Progenitor cell of endocrine pancreas (in vitro differentiated cells): ENCODE measurements around the gene SPACA7. TPM values are rescaled to one million over a fixed set of nuclear protein-coding genes. Genes with fewer than 3 reads are reported as not detected.

ENCODE experiments used
- DNase-seq: peaks from one replicate; pipeline ENCODE4 v3.0.0; 2021; ENCODE audit warnings: low spot score; ENCODE audit not compliant: unreplicated experiment
- H3K27ac Mint-ChIP-seq: 2 replicates; pipeline ENCODE4 v1.8.0; 2021; ENCODE audit warnings: mild to moderate bottlenecking, moderate library complexity, mixed read lengths
- H3K27me3 Mint-ChIP-seq: 2 replicates; pipeline ENCODE4 v1.8.0; 2021; ENCODE audit warnings: mixed read lengths
- H3K36me3 Mint-ChIP-seq: 2 replicates; pipeline ENCODE4 v1.8.0; 2022; ENCODE audit warnings: mixed read lengths; ENCODE audit not compliant: insufficient read depth
- H3K4me1 Mint-ChIP-seq: 2 replicates; pipeline ENCODE4 v1.8.0; 2021; ENCODE audit warnings: low read depth, mixed read lengths
- H3K4me3 Mint-ChIP-seq: 2 replicates; pipeline ENCODE4 v1.8.0; 2021; ENCODE audit warnings: low read depth, mild to moderate bottlenecking, moderate library complexity, mixed read lengths
- H3K9me3 Mint-ChIP-seq: 2 replicates; pipeline ENCODE4 v1.8.0; 2021; ENCODE audit warnings: low read depth, mixed read lengths
- total RNA-seq: library from RNA; stranded (reverse); gene quantifications from 2 replicates; pipeline ENCODE4 v1.2.1, GENCODE V29; 2021
- TF ChIP-seq, protein P1 (sequence below): fragments of 200-600 bp; sonication (generic); IDR thresholded peaks from one replicate; pipeline ENCODE4 v1.5.0; 2021; ENCODE audit warnings: antibody characterized with exemption, mild to moderate bottlenecking; ENCODE audit not compliant: unreplicated experiment

Gene SPACA7
- total RNA-seq, 1 donor from 2014 or later = not detected

DNA sequence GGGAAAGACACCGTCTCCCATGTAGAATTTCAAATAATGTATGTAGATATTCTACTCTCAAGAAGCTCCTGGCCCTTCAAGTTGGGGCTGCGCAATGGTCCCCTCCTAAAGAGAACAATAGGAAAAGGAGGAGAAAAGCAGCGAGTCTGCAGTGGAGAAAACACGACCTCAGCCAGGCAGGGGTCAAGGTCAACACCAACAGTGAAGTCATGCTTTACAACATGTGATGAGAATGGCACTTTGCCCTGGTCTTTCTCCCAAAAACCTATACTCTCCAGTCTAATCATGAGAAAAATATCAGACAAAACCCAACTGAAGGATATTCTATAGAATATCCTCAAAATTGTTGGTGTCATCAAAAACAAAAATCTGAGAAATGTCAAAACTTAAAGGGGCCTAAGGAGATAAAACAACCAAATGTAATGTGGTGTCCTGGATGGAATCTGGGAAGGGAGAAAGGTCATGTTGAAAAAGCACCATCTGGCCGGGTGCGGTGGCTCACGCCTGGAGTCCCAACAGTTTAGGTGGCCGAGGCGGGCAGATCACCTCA lies 101.0 kb downstream of the SPACA7 start:
- H3K27ac Mint-ChIP-seq = no peak overlapping the region
- H3K36me3 Mint-ChIP-seq = peaks cover 3% of the 10 kb centered on the region
- peaks cover 10% of the 10 kb centered on the region for H3K9me3 Mint-ChIP-seq
- no peaks in the 10 kb centered on the region for H3K27me3 Mint-ChIP-seq
- H3K4me1 Mint-ChIP-seq = no peaks in the 10 kb centered on the region
- no peak overlapping the region for H3K4me3 Mint-ChIP-seq
- TF ChIP-seq, protein P1, sequence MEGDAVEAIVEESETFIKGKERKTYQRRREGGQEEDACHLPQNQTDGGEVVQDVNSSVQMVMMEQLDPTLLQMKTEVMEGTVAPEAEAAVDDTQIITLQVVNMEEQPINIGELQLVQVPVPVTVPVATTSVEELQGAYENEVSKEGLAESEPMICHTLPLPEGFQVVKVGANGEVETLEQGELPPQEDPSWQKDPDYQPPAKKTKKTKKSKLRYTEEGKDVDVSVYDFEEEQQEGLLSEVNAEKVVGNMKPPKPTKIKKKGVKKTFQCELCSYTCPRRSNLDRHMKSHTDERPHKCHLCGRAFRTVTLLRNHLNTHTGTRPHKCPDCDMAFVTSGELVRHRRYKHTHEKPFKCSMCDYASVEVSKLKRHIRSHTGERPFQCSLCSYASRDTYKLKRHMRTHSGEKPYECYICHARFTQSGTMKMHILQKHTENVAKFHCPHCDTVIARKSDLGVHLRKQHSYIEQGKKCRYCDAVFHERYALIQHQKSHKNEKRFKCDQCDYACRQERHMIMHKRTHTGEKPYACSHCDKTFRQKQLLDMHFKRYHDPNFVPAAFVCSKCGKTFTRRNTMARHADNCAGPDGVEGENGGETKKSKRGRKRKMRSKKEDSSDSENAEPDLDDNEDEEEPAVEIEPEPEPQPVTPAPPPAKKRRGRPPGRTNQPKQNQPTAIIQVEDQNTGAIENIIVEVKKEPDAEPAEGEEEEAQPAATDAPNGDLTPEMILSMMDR = no peak
- DNase-seq = no peak

DNA sequence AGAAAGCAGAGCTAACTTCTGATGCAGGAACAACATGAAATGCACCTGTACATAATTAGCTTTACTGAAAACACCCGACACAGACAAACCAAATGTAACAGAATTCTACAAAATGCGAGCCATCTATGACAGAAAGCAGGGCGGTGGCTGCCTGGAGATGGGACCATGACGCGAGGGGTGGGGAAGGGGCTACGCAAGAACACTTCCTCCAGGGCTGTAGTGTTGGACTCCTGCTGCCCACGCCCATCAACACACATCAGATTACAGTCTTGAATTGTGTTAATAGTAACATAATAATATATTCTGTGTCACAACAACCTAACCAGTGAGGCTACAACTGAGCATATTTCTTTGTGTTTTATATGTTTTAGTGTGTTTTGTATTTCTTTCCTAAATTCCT lies 103.2 kb downstream of the SPACA7 start:
- DNase-seq = no peak
- H3K4me1 Mint-ChIP-seq = no peaks in the 10 kb centered on the region
- TF ChIP-seq, protein P1 = no peak
- no peak overlapping the region for H3K4me3 Mint-ChIP-seq
- H3K9me3 Mint-ChIP-seq = peaks cover 3% of the 10 kb centered on the region
- H3K27me3 Mint-ChIP-seq = no peaks in the 10 kb centered on the region
- peaks cover 12% of the 10 kb centered on the region for H3K36me3 Mint-ChIP-seq
- no peak overlapping the region for H3K27ac Mint-ChIP-seq

DNA sequence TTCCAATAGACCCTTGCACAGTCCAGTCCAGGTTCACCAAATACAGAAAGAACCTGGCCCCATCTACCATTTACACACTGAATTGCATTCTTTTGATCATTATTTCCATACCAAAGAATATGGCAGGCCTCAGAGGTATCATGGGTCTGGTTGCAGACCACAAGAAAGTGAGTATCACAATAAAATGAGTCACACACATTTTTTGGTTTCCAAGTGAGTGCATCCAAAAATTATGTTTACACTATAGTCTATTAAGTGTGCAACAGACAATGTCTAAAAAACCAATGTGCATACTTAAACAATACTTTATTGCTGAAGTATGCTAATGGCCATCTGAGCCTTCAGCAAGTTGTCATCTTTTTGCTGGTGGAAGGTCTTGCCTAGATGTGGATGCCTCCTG lies 105.3 kb downstream of the SPACA7 start:
- H3K9me3 Mint-ChIP-seq = peaks cover 3% of the 10 kb centered on the region
- TF ChIP-seq, protein P1 = no peak
- DNase-seq = no peak
- H3K27me3 Mint-ChIP-seq = no peaks in the 10 kb centered on the region
- H3K4me1 Mint-ChIP-seq = no peaks in the 10 kb centered on the region
- H3K4me3 Mint-ChIP-seq = no peak overlapping the region
- peaks cover 19% of the 10 kb centered on the region for H3K36me3 Mint-ChIP-seq
- H3K27ac Mint-ChIP-seq = no peak overlapping the region

DNA sequence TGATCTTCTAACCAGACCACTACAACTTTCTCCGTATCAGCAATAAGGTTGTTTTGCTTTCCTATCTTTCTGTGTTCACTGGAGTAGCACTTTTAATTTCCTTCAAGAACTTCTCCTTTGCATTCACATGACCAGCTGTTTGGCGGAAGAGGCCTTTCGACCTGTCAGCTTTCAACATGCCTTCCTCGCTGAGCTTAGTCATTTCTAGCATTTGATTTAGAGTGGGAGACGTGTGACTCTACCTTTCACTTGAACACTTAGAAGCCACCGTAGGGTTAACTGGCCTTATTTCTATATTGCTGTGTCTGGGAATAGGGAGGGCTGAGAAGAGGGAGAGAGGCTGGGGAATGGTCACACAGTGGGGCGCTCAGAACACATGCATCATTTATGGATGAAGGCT lies 107.1 kb downstream of the SPACA7 start:
- H3K27ac Mint-ChIP-seq = no peak overlapping the region
- H3K27me3 Mint-ChIP-seq = no peaks in the 10 kb centered on the region
- no peak overlapping the region for H3K4me3 Mint-ChIP-seq
- TF ChIP-seq, protein P1 = no peak
- H3K4me1 Mint-ChIP-seq = no peaks in the 10 kb centered on the region
- peaks cover 3% of the 10 kb centered on the region for H3K9me3 Mint-ChIP-seq
- DNase-seq = no peak
- H3K36me3 Mint-ChIP-seq = peaks cover 22% of the 10 kb centered on the region

Other genes starting within 250 kb of the SPACA7 start
- gene TUBGCP3, start 211.8 kb downstream of the SPACA7 start, total RNA-seq = 30.6 and 31.8 TPM in 2 replicates